KG1 (cell line): ENCODE results near the gene GSTT2.

Source experiments
- DNase-seq: peaks from one replicate; lab custom pipeline; 2025; lab: John Stamatoyannopoulos, UW

Gene GSTT2

DNA sequence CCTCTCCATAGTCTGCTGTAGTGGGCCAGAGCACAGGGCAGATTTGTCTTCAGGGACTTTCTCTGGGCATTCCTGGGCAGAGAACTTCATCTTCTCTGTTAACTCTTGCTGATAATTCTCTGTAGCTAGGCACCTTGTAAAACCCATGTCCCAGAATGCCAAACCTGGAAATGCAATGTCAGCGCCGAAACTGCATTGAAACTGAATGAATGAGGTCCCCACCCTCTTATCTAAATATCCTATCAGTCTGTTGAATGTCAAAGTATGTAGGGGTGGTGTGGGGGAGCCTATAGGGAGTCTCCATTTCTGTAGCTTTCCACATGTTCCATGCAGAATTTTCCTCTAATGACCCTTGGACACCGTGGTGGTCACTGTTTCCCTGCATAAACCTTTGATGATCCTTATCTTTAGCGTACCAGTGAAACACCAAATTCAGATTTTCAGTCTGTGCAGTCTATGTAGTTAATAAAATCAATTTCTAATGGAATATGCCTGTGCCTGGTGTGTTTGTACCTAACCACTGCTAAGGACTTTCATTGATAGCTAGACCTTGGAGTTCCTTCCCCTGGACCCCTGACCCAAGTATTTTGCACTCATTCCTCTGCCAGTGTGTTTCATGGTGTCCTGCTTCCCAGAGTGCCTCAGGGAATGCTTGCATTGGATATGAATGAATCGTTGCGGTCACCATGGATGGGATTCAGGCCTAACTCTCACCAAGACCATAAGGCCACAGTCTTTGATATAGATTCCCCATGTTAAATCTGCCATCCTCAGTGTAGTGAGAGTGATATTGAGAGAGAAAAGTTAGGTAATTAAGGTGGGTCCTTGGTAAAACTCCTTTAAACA, 28.7 kb downstream of the GSTT2 start:
- DNase-seq = no peak

DNA sequence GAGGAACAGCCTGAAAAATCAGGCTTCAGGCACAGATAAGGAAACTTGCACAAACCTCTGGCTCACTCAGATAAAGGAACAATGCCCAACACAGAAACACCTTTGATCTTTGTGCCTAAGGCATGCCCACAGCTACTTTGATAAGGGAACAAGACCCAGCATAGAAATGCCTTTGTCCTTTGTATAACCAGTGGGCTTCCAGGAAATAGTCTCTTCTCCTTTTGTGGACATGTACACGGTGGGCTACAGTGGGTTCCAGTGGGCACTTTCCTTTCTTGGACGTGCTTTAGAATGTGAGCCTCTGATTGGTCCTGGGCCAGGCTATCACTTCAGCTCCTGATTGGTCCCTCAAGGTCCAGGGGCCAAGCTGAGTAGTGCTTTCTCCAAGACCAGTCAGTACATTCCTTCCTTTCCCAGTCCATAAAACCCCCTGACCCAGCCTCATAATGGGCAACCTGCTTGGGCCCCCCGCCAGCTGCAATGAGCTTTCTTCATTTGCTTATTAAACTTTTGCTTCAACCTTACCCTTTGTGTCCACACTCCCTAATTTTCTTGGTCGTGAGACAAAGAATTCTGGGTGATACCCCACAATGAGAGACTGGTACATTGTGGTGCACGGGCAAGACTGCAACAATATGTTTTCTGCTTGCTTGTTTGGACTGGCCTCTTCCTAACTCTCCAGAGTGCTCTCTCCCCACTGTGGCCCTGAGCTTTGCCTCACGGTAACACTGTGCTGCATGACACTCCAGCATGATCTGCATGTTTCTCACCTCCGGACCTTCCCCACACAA, 29.5 kb downstream of the GSTT2 start:
- DNase-seq = no peak

DNA sequence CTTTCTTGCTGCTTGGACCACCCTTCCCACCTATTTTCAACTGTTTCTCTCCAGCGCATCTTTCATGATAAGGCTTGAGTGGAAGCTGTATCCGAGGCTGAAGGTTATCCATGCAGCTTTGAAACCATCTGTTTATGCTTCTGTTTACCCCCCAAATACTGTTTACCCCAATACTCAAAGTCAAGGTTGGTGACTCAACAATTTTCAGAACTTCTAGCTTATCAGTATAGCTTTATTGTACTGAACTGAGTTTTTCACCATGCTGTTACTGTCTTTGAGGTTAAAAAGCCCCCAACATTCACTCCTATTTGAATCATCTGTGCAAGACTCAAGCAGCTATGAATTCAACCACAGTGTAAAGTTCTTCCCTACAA, 30.1 kb downstream of the GSTT2 start:
- DNase-seq = no peak

DNA sequence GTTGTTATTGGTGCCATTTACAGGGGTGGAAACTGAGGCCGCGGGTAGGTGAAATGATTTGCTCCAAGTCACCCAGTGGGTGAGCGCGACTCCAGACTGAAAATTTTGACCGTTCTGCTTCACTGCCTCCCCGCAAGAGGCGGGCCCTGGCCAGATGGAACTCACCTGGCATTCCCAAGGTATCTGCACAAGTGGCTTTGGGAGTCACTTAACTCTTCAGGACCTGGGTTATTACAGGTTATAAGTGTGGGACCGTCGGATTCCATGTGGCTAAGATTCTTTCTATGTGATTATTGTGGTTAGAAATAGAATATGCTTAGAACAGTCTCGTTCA, 31.8 kb downstream of the GSTT2 start:
- no peak for DNase-seq

DNA sequence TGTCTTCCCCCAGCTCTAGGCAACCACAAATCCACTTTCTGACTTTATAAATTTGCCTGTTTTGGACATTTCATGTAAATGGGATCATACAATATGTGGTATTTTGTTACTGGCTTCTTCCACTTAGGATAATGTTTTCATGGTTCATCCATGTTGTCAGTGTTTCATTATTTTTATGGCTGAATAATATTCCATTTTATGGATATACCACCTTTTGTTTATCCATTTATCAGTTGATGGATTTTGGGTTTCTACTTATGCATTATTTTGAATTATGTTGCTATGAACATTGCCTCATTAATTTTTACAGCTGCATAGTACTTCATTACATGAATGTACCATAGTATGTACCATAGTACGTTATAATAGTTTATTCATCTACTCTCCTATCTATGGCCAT, 36.2 kb downstream of the GSTT2 start:
- no peak for DNase-seq

DNA sequence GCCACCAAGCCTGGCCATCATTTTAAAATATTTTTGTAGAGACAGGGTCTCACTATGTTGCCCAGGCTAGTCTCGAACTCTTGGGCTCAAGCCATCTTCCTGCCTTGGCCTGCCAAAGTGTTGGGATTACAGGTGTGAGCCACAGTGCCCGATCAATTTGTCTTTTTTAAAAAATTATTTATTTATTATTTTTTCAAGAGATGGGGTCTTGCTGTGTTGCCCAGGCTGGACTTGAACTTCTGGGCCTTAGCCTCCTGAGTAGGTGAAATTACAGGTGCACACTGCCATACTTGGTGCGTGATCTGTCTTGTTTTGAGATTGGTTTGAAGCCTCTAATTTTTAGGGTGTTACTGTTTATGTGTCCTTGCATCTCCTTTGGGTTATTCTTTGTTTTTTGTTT, 41.4 kb downstream of the GSTT2 start:
- no peak for DNase-seq

DNA sequence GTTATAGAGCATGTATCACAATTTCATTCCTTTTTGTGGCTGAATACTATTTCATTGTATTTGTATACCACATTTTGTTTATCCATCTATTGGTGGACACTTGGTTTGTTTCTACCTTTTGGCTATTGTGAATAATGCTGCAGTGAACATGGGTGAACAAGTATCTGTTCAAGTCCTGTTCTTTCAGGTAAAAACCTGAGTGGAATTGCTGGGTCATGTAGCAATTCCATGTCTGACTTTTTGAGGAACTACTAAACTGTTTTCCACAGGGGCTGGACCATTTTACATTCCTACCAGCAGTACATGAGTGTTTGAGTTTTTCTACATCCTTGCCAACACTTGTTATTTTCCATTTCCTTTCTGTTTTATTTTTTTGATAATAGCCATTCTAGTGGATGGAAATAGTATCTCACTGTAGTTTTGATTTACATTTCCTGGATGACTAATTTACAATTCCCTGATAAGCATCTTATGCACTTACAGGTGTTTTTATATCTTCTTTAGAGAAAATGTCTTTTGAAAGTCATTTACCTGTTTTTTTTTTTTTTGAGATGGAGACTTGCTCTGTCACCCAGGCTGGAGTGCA, 43.4 kb downstream of the GSTT2 start:
- DNase-seq = no peak

DNA sequence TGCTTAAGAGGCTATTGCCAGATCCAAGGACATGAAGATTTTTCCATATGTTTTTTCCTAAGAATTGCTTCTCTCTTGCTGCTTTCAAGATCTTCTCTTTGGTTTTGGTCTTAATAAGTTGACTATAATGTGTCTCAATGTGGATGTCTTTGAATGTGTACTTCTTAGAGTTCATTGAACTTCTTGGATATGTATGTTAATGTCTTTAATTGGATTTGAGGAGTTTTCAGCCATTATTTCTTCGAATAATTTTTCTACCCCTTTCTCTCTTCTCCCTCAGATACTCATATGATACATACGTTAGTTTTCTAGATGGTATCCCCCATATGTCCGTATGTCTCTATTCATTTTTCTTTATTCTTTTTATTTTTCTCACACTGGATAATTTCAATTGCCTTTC, 44.4 kb downstream of the GSTT2 start:
- DNase-seq = no peak

DNA sequence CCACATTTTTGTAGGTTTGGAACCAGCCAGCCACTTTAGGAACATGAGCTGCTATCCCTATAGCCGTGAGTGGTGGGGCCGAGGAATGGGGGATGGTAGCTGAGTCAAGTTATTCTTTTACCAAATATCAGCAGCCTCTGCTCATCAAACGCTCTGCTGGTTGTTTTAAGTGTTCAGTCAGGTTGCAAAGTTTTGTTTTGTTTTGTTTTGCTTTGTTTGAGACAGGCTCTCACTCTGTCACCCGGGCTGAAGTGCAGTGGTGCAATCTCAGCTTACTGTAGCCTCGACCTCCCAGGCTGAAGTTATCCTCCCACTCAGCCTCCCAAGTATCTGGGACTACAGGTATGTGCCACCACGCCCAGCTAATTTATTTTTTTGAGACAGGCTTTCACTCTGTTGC, 45.5 kb downstream of the GSTT2 start:
- DNase-seq = no peak

DNA sequence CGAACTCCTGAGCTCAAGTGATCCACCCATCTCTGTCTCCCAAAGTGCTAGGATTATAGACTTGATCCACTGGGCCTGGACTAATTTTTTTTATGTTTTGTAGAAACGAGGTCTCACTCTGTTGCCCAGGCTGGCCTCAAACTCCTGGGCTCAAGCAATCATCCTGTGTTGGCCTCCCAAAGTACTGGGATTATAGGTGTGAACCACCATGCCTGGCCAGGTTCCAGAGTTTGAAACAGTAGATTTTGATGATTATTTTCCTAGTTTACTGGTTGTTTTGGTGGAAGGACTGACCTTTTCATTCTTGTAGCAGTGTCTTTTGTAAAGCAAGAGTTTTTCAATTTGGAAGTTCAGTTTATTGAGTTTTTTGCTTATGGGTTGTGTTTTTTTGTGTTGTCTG, 46.1 kb downstream of the GSTT2 start:
- DNase-seq = no peak

DNA sequence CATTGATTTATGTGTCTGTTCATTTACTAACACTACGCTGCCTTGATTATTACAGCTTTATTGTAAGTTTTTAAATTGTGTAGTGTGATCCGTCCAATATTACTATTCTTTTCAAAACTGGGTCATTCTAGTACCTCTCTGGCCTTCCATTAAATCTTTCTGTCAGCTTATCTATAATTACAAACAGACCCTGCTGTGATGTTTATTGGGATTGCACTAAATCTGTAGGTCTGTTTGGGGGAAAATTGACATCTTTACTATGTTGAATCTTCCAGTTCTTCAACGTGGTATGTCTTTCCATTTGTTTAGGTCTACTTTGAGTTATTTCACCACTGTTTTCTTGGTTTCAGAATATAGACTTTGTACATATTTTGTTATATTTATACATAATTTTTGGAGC, 46.8 kb downstream of the GSTT2 start:
- no peak for DNase-seq

DNA sequence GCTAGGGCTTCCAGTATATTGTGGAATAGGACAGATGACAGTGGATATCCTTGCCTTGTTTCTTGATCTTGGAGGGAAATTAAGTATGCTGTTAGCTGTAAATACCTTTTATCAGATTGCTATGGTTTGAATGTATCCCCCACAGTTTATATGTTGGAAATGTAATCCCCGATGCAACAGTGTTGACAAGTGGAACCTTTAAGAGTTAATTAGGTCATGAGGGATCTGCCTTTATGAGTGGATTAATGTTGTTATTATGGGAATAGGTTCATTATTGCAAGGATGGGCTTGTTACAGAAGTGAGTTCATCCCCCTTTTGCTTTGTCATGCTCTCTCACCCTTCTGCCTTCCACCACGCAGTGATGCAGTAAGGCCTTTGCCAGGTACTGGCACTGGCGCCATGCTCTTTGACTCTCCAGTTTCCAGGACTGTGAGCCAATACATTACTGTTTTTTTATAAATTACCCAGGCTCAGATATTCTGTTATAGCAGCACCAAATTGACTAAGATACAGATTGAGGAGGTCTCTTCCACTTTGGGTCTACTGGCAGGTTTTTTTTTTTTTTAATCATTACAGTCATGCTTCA, 47.5 kb downstream of the GSTT2 start:
- DNase-seq = no peak

DNA sequence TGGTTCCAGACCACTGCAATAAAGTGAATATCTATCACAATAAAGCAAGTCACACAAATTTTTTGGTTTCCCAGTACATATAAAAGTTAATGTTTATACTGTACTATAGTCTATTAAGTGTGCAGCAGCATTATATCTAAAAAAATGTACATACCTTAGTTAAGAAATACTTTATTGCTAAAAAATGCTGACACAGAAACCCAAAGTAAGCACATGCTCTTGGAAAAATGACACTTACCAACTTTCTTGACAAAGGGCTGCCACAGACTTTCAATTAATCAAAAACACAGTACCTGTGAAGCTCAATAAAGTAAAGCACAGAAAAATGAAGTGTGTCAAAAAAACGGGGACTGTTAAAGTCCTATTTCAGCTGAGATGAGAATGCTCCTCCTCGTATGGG, 48.1 kb downstream of the GSTT2 start:
- DNase-seq = no peak

DNA sequence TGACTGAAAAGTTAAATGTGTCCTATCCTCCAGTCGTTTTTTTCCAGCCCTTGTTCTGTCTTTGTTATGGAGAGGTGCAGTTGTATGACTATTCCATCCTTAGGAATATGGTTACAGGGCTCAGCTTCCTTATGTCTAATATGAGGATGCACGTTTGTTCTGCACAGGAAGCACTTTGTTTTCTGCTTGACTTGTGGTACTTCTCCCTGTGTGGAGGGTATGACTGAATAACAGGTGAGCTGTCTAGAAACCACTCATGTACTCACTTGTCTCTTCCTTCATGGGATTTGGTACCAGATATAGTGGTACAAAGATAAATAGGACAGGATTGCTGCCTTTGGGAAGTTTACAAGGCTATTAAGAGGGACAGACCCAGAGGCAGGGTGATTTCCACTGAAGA, 48.6 kb downstream of the GSTT2 start:
- no peak for DNase-seq

DNA sequence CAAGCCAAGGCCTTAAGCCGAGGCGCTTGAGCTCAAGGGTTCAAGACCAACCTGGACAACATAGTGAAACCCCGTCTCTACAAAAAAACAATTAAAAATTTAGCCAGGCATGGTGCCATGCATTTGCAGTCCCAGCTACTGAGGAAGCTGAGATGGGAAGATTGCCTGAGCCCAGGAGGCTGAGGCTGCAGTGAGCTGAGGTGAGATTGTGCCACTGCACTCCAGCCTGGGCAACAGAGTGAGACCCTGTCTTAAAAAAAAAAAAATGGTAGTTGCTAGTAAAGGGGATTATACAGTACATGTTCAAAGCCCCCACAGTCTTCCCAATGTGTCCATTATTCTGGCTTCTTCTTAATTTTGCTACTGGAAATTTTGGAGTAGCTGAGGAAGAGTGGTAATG, 49.4 kb downstream of the GSTT2 start:
- DNase-seq = no peak

DNA sequence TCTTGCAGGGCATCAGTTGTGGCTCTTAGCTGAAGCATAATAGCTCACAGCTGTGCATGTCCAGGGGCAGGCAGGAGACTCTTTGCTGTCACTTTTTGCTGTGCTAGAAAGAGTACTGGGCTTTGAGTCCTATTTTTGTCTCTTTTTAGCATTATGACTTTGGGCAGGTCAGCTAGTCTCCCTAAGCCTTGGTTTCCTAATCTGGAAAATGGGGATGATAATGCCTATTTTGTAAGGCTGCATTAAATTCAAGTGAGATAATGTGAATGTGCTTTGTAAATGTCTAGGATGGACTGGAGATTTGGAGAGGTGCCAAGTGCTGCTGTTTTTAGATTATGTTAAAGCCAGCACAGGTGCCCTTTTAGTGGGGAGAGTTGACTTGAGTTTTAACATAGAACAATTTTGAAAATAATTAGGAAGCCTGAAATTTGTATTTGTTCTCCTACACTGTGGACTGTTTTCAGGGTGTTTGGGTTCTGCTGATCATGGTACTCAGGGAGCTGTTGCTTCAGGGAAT, 50.3 kb downstream of the GSTT2 start:
- DNase-seq = no peak
